Peyer's patch (tissue), 4 donors: ENCODE data around the gene TCF4. TPM values are rescaled to one million over a fixed set of nuclear protein-coding genes. Genes with fewer than 3 reads are reported as not detected.

Experiments used
- DNase-seq, 3 donors: peaks; one replicate each; pipeline ENCODE4 v3.0.0-alpha.2; 2017 to 2019
- H3K27ac ChIP-seq, 4 donors: fragments of 200-600 bp; sonication (generic); one replicate each; pipeline ENCODE4 v1.5.1; 2016 to 2019
- H3K27me3 ChIP-seq, 2 donors: fragments of 200-600 bp; sonication (generic); one replicate each; pipeline ENCODE4 v1.5.1; 2019
- H3K36me3 ChIP-seq, 3 donors: fragments of 200-600 bp; sonication (generic); one replicate each; pipeline ENCODE4 v1.5.1; 2016 to 2019
- H3K4me1 ChIP-seq, 4 donors: fragments of 200-600 bp; sonication (generic); one replicate each; pipeline ENCODE4 v1.5.1; 2016 to 2019
- H3K4me3 ChIP-seq, 4 donors: fragments of 200-600 bp; sonication (generic); 1 replicate in 3 of 4; 2 replicates in 1 of 4; pipeline ENCODE4 v1.5.1; 2016 to 2019; ENCODE audit warnings: mild to moderate bottlenecking in 1 of 4
- H3K9me3 ChIP-seq, 4 donors: fragments of 200-600 bp; sonication (generic); one replicate each; pipeline ENCODE4 v1.5.1; 2016 to 2019; ENCODE audit warnings: mild to moderate bottlenecking in 1 of 4
- POLR2A ChIP-seq, 2 donors: fragments of 450-650 bp; IDR thresholded peaks; one replicate each; pipeline ENCODE4 v1.5.1; 2017; ENCODE audit warnings: antibody characterized with exemption in 2 of 2, mild to moderate bottlenecking in 2 of 2, moderate library complexity in 2 of 2
- total RNA-seq, 4 donors: library from RNA; depleted of rRNA; stranded (reverse); fragments of >200 nt; gene quantifications; one replicate each; pipeline ENCODE4 v1.1.0, GENCODE V29; 2016
- TF ChIP-seq, protein P1 (sequence below), 6 experiments: fragments of 450-650 bp in 4 of 6; fragments of 200-600 bp in 2 of 6; sonication (generic) in 1 of 6; IDR thresholded peaks; one replicate each; pipeline ENCODE4 v1.5.1; 2017 to 2019; ENCODE audit warnings: antibody characterized with exemption in 6 of 6, mild to moderate bottlenecking in 3 of 6, moderate library complexity in 1 of 6

TCF4 gene
- total RNA-seq, 4 donors from 2014 or later, result 11.9 to 190 (median 33.8) TPM

DNA sequence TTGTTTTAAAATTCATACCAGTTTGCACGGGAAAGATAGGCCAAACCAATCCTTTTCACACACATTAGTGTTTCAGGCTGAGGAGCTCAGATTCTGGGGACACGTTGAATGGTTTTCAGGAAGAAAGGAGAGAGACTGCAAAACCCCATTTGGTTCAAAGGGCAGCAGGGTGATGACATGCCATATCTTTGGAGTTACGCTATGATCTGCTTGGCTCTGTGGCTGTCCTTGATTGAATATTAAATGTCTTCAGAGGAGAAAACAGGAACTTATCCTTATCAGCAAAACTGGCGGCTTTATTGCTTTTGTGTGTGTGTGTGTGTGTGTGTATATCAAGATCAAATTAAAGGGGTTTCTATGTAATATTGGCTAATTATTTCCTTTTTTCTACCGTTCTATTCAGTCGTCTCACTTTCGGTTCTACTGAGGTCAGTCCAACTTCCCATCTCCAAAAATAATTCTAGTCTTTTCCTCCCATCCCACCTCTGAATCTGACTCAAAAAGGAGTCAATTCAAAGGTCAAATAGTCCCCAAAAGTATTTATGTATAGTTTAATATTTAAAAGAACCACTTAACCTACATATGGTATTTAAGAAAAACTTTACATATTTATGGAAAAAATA is 335.8 kb downstream of the TCF4 start:
- peak overlapping the region in 3 of 4 donors; percentile 4 to 68 (median 36) for H3K27ac ChIP-seq
- peaks cover 0 to 4% (median 0%) of the 10 kb centered on the region in 3 donors for H3K36me3 ChIP-seq
- H3K27me3 ChIP-seq, result no peaks in the 10 kb centered on the region
- no peaks in the 10 kb centered on the region for H3K9me3 ChIP-seq
- DNase-seq, result no peak
- no peak overlapping the region for H3K4me3 ChIP-seq
- peaks cover 0 to 5% (median 0%) of the 10 kb centered on the region in 4 donors for H3K4me1 ChIP-seq
- TF ChIP-seq, protein P1, sequence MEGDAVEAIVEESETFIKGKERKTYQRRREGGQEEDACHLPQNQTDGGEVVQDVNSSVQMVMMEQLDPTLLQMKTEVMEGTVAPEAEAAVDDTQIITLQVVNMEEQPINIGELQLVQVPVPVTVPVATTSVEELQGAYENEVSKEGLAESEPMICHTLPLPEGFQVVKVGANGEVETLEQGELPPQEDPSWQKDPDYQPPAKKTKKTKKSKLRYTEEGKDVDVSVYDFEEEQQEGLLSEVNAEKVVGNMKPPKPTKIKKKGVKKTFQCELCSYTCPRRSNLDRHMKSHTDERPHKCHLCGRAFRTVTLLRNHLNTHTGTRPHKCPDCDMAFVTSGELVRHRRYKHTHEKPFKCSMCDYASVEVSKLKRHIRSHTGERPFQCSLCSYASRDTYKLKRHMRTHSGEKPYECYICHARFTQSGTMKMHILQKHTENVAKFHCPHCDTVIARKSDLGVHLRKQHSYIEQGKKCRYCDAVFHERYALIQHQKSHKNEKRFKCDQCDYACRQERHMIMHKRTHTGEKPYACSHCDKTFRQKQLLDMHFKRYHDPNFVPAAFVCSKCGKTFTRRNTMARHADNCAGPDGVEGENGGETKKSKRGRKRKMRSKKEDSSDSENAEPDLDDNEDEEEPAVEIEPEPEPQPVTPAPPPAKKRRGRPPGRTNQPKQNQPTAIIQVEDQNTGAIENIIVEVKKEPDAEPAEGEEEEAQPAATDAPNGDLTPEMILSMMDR (IDR thresholded peaks at IDR 0.05), result no peak
- TF ChIP-seq POLR2A (IDR thresholded peaks at IDR 0.05), result no peak

DNA sequence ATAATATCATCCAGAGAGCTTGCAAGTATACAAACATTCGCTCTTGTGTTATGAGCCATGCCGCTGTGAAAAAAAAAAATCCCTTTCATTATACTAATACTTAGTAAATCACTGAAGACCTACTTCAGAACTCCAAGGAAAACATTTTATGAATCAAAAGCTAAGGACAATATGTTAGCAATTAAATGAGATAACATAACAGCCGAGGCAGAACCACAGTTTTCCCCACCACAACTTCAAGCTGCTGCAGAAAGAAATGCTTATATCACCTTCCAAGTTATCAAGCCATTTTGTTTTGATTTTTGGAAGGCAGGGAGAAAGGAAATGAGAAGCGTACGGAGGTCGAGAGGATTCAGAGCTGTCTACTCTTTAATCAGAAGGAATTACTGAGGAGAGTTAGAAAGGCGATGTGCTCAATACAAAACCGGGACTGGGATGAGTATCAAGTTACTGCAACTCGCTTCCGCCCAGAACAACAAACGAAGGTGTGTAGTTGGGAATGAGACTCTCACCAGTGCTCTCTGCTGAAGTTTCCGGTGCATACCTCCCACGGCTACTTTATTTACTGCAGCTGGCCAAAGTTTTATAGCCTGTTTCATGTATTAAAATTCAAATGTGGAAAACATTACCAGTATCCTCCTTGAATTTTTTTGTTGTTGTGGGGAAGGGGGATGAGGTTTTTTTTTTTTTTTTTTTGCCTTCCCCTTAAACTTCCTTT is 336.6 kb downstream of the TCF4 start:
- no peak for TF ChIP-seq POLR2A (IDR thresholded peaks at IDR 0.05)
- TF ChIP-seq, protein P1 (IDR thresholded peaks at IDR 0.05), result no peak
- Histone ChIP-seq H3K27me3 (no peaks in the 10 kb centered on the region), H3K4me3 (no peak overlapping the region), H3K4me1 (peaks cover 0 to 5% (median 0%) of the 10 kb centered on the region in 4 donors), H3K9me3 (no peaks in the 10 kb centered on the region), H3K36me3 (peaks cover 0 to 4% (median 0%) of the 10 kb centered on the region in 3 donors), H3K27ac (peak overlapping the region in 2 of 4 donors; percentile 4 to 68)
- peak in 1 of 3 donors; percentile 51 for DNase-seq

DNA sequence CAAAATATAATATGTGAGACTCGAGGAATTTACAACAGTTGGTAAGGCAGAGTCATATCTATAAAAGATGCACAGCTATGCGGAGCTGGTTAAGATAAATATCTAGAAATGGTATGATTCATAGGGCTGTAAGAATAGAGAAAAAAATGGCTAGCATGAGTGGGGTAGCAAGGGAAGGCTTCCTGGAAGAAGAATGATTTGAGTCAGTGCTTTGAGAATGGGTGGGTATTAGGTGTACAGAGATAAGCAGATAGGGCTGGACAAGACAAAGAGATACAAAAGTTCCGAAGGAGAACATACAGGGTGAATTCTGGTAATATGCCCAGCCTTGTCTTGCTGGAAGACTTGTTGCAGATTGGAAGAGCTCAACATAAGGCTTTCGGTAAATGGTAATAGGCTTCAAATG is 337.2 kb downstream of the TCF4 start:
- Histone ChIP-seq H3K27ac (peak overlapping the region in 1 of 4 donors; percentile 68), H3K4me3 (no peak overlapping the region), H3K9me3 (no peaks in the 10 kb centered on the region), H3K4me1 (peaks cover 0 to 5% (median 0%) of the 10 kb centered on the region in 4 donors), H3K27me3 (no peaks in the 10 kb centered on the region), H3K36me3 (peaks cover 0 to 4% (median 0%) of the 10 kb centered on the region in 3 donors)
- DNase-seq, result no peak
- TF ChIP-seq, protein P1 (IDR thresholded peaks at IDR 0.05), result no peak
- TF ChIP-seq POLR2A (IDR thresholded peaks at IDR 0.05), result no peak

DNA sequence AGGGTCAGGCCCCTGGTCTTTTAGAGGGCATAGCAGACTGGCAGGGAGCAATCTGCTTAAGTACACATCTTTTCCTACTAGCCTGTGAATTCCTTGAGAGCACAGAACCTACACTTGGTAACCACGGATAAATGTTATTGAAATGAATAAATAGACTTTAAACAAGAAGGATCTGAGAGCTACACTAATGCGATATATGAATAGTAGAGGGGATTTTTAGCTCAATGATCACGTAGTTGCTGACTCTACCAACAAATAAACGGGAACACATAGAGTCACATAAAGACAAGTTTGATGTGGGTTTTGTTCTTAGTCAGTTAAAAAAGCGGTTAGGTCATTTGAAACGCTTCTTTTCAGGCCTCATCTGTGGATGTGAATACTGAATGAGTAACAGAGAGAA is 338.4 kb downstream of the TCF4 start:
- Histone ChIP-seq H3K27ac (peak overlapping the region in 1 of 4 donors; percentile 68), H3K9me3 (no peaks in the 10 kb centered on the region), H3K27me3 (no peaks in the 10 kb centered on the region), H3K4me1 (peaks cover 0 to 5% (median 0%) of the 10 kb centered on the region in 4 donors), H3K4me3 (no peak overlapping the region), H3K36me3 (peaks cover 0 to 4% (median 0%) of the 10 kb centered on the region in 3 donors)
- TF ChIP-seq POLR2A (IDR thresholded peaks at IDR 0.05), result no peak
- TF ChIP-seq, protein P1 (IDR thresholded peaks at IDR 0.05), result no peak
- DNase-seq, result no peak

DNA sequence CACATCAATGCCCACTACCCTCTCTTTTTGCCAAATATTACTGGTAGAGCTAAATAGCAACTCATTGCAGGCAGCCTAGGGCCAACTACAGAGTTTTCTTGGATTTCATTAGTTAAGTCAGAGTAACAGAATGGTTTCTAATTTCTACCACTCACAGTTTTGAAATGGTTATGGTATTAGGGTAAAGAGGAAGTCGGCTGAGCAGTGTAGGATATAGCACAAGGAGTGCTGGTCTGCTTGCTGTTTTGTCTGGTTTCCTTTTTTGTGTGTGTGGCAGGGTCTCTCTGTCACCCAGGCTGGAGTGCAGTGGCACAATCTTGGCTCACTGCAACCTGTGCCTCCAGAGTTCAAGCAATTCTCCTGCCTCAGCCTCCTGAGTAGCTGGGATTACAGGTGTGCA is 339.5 kb downstream of the TCF4 start:
- Histone ChIP-seq H3K9me3 (no peaks in the 10 kb centered on the region), H3K4me3 (no peak overlapping the region), H3K27me3 (no peaks in the 10 kb centered on the region), H3K4me1 (peaks cover 0 to 7% (median 0%) of the 10 kb centered on the region in 4 donors), H3K27ac (peak overlapping the region in 1 of 4 donors; percentile 68), H3K36me3 (no peaks in the 10 kb centered on the region)
- TF ChIP-seq POLR2A (IDR thresholded peaks at IDR 0.05), result no peak
- TF ChIP-seq, protein P1 (IDR thresholded peaks at IDR 0.05), result no peak
- DNase-seq, result no peak
